HepG2 (cell line): ENCODE data around the gene SERPINA3. TPM values are rescaled to one million over a fixed set of nuclear protein-coding genes. Genes with fewer than 3 reads are reported as not detected.

Experiments
- NFKBIZ ChIP-seq: IDR thresholded peaks from 2 replicates; pipeline ENCODE4 v1.6.1; 2018; ENCODE audit warnings: missing genetic modification reagents, missing compliant biosample characterization
- RFX5 ChIP-seq: IDR thresholded peaks from 2 replicates; pipeline ENCODE4 v1.6.1; 2011; ENCODE audit warnings: low read depth, low read length, improper control_type of control experiment
- SRSF1 ChIP-seq: fragments of 200-400 bp; formaldehyde crosslinking; optimal IDR thresholded peaks from 2 replicates; pipeline ENCODE3; 2017; ENCODE audit warnings: mild to moderate bottlenecking, low read depth, low read length, moderate library complexity
- ZBTB20 ChIP-seq: sonication (generic); formaldehyde crosslinking; IDR thresholded peaks from 2 replicates; pipeline ENCODE4 v1.8.1; 2023; ENCODE audit warnings: missing genetic modification reagents, low read depth, mild to moderate bottlenecking, borderline replicate concordance
- ZNF570 ChIP-seq: sonication (generic); formaldehyde crosslinking; IDR thresholded peaks from 2 replicates; pipeline ENCODE4 v1.4.0; 2020; ENCODE audit warnings: mild to moderate bottlenecking, missing genetic modification reagents, borderline replicate concordance
- ZNF577 ChIP-seq: sonication (generic); formaldehyde crosslinking; IDR thresholded peaks from 2 replicates; pipeline ENCODE4 v1.4.0; 2020; ENCODE audit warnings: mild to moderate bottlenecking, low read depth, missing genetic modification reagents, borderline replicate concordance
- ZNF589 ChIP-seq: sonication (generic); formaldehyde crosslinking; conservative IDR thresholded peaks from 2 replicates; pipeline ENCODE4 v1.8.0; 2022; ENCODE audit warnings: mild to moderate bottlenecking, moderate library complexity, missing genetic modification reagents
- ZNF816 ChIP-seq: sonication (generic); formaldehyde crosslinking; IDR thresholded peaks from 2 replicates; pipeline ENCODE4 v1.8.0; 2022; ENCODE audit warnings: missing genetic modification reagents, mild to moderate bottlenecking, borderline replicate concordance
- polyA plus RNA-seq, 8 experiments: library from polyadenylated mRNA; depleted of rRNA in 3 of 8; stranded (reverse) in 7 of 8; unstranded in 1 of 8; fragments of >200 nt; fragmentation: Illumina TruSeq in 4 of 8; extraction: Trizol in 4 of 8; gene quantifications; 2 replicates each; pipeline versions ENCODE4 v1.2.1 to v1.2.3, GENCODE V29; 2011 to 2016; ENCODE audit warnings: low read depth in 4 of 8, missing spikeins in 1 of 8, mixed read lengths in 1 of 8; ENCODE audit not compliant: insufficient read depth in 1 of 8
- total RNA-seq, 5 experiments: library from RNA; depleted of rRNA; stranded (reverse); fragments of >200 nt; fragmentation: Illumina TruSeq; extraction: Trizol; gene quantifications; 2 replicates each; pipeline ENCODE4 v1.2.3, GENCODE V29; 2016; ENCODE audit warnings: low read depth in 1 of 5
- TF ChIP-seq, protein P1 (sequence below): sonication (generic); formaldehyde crosslinking; IDR thresholded peaks from one replicate; pipeline ENCODE4 v1.5.1; 2020; ENCODE audit warnings: mild to moderate bottlenecking, missing genetic modification reagents; ENCODE audit errors: not compliant biosample characterization
- TF ChIP-seq, protein P2 (sequence below): sonication (generic); formaldehyde crosslinking; IDR thresholded peaks from 2 replicates; pipeline ENCODE4 v1.5.0; 2020; ENCODE audit warnings: missing genetic modification reagents, mild to moderate bottlenecking, borderline replicate concordance
- TF ChIP-seq, protein P3 (sequence below): sonication (generic); formaldehyde crosslinking; IDR thresholded peaks from 2 replicates; pipeline ENCODE4 v1.8.0; 2022; ENCODE audit warnings: missing genetic modification reagents, mild to moderate bottlenecking, inconsistent platforms, borderline replicate concordance
- TF ChIP-seq, protein P4 (sequence below): sonication (generic); formaldehyde crosslinking; IDR thresholded peaks from 2 replicates; pipeline ENCODE4 v1.4.0; 2020; ENCODE audit warnings: missing genetic modification reagents

The SERPINA3 gene
- total and polyA plus RNA-seq, 2 of the 13 experiments (the other 11 are each of a cell fraction or from before 2014, with no cell fraction given): 825 to 2,200 TPM

DNA sequence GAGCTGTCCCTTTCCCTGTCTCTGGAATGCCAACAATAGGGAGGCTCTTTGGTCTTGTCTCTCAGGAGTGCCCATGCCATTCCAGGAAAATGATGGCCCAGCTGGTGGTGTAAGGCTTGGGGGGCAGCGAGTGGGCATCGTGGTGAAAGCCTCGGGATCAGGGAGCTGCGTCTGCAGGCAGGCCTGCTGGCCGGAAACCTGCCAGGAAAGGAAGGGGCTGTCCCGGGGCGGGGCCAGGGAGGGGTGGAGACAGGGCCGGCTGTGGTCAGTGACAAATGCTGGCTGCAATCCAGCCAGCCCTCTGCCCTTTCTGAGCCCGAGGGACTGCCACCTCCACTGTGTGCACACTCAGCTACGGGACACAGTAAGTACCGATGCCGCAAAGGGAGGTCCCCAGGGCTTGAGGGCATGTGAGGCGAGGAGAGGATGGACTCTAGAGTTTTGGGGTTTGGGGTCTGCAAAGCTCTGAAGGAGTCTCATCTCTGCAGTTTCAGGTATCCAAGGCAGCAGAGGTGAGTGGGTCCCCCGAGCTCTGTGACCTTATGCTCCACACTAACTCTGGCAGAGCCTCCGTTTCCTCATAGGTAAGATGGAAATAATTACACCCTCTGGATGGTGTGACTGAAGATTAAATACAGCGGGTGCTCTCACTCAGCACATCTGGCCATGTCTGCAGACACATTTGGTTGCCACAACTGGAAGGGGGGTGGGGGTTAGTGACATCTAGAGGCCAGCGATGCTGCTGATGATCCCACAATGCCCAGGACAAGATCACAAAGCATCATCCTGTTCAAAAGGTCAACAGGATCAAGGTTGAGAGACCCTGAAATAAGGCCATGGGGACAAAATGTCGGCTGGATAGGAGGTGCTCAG, 30.8 kb upstream of the SERPINA3 start, which contains the start of gene SERPINA5 (continued):
- TF ChIP-seq, protein P1, sequence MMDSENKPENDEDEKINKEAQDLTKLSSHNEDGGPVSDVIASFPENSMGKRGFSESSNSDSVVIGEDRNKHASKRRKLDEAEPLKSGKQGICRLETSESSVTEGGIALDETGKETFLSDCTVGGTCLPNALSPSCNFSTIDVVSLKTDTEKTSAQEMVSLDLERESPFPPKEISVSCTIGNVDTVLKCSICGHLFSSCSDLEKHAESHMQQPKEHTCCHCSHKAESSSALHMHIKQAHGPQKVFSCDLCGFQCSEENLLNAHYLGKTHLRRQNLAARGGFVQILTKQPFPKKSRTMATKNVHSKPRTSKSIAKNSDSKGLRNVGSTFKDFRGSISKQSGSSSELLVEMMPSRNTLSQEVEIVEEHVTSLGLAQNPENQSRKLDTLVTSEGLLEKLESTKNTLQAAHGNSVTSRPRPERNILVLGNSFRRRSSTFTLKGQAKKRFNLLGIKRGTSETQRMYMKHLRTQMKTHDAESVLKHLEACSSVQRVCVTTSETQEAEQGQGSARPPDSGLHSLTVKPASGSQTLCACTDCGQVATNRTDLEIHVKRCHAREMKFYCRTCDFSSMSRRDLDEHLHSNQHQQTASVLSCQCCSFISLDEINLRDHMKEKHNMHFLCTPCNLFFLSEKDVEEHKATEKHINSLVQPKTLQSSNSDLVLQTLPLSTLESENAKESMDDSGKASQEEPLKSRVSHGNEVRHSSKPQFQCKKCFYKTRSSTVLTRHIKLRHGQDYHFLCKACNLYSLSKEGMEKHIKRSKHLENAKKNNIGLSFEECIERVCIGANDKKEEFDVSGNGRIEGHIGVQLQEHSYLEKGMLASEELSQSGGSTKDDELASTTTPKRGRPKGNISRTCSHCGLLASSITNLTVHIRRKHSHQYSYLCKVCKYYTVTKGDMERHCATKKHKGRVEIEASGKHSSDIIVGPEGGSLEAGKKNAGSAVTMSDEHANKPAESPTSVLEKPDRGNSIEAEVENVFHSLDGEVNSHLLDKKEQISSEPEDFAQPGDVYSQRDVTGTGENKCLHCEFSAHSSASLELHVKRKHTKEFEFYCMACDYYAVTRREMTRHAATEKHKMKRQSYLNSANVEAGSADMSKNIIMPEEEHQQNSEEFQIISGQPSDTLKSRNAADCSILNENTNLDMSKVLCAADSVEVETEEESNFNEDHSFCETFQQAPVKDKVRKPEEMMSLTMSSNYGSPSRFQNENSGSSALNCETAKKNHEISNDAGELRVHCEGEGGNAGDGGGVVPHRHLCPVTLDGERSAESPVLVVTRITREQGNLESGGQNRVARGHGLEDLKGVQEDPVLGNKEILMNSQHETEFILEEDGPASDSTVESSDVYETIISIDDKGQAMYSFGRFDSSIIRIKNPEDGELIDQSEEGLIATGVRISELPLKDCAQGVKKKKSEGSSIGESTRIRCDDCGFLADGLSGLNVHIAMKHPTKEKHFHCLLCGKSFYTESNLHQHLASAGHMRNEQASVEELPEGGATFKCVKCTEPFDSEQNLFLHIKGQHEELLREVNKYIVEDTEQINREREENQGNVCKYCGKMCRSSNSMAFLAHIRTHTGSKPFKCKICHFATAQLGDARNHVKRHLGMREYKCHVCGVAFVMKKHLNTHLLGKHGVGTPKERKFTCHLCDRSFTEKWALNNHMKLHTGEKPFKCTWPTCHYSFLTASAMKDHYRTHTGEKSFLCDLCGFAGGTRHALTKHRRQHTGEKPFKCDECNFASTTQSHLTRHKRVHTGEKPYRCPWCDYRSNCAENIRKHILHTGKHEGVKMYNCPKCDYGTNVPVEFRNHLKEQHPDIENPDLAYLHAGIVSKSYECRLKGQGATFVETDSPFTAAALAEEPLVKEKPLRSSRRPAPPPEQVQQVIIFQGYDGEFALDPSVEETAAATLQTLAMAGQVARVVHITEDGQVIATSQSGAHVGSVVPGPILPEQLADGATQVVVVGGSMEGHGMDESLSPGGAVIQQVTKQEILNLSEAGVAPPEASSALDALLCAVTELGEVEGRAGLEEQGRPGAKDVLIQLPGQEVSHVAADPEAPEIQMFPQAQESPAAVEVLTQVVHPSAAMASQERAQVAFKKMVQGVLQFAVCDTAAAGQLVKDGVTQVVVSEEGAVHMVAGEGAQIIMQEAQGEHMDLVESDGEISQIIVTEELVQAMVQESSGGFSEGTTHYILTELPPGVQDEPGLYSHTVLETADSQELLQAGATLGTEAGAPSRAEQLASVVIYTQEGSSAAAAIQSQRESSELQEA (CRISPR knock-in tag): no peak
- TF ChIP-seq, protein P2, sequence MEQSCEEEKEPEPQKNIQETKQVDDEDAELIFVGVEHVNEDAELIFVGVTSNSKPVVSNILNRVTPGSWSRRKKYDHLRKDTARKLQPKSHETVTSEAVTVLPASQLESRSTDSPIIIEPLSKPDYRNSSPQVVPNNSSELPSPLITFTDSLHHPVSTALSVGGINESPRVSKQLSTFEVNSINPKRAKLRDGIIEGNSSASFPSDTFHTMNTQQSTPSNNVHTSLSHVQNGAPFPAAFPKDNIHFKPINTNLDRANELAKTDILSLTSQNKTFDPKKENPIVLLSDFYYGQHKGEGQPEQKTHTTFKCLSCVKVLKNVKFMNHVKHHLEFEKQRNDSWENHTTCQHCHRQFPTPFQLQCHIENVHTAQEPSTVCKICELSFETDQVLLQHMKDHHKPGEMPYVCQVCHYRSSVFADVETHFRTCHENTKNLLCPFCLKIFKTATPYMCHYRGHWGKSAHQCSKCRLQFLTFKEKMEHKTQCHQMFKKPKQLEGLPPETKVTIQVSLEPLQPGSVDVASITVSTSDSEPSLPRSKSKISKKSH: peak; percentile 74; the same call in 1 of the 2 replicates
- TF ChIP-seq ZNF816 (CRISPR knock-in tag) (no peak; the same call in 1 of the 2 replicates), ZNF589 (CRISPR knock-in tag) (no peak), NFKBIZ (CRISPR knock-in tag) (no peak), SRSF1 (no peak), RFX5 (no peak), ZBTB20 (peak; percentile 48; the same call in 1 of the 2 replicates), ZNF570 (CRISPR knock-in tag) (no peak), ZNF577 (no peak)
- TF ChIP-seq, protein P3, sequence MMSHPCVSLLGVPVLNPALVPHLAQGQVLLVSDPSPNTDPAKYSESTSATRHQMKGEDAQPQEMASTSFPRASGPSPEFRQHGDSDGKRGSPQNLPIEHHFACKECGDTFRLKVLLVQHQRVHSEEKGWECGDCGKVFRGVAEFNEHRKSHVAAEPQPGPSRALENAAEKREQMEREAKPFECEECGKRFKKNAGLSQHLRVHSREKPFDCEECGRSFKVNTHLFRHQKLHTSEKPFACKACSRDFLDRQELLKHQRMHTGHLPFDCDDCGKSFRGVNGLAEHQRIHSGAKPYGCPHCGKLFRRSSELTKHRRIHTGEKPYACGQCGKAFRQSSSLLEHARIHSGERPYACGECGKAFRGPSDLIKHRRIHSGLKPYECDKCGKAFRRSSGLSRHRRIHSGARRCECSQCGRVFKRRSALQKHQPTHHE (CRISPR knock-in tag): no peak
- TF ChIP-seq, protein P4, sequence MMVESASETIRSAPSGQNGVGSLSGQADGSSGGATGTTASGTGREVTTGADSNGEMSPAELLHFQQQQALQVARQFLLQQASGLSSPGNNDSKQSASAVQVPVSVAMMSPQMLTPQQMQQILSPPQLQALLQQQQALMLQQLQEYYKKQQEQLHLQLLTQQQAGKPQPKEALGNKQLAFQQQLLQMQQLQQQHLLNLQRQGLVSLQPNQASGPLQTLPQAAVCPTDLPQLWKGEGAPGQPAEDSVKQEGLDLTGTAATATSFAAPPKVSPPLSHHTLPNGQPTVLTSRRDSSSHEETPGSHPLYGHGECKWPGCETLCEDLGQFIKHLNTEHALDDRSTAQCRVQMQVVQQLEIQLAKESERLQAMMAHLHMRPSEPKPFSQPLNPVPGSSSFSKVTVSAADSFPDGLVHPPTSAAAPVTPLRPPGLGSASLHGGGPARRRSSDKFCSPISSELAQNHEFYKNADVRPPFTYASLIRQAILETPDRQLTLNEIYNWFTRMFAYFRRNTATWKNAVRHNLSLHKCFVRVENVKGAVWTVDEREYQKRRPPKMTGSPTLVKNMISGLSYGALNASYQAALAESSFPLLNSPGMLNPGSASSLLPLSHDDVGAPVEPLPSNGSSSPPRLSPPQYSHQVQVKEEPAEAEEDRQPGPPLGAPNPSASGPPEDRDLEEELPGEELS (CRISPR knock-in tag): no peak; the same call in 1 of the 2 replicates
